GM12891 (cell line): ENCODE measurements around the gene FXYD7.

Source experiments
- PAX5 ChIP-seq: IDR thresholded peaks from 2 replicates; pipeline ENCODE4 v1.6.1; 2011; ENCODE audit warnings: low read length, moderate library complexity, mild to moderate bottlenecking; ENCODE audit not compliant: insufficient read depth, severe bottlenecking
- POLR2A ChIP-seq: IDR thresholded peaks from 2 replicates; pipeline ENCODE4 v1.6.1; 2011; ENCODE audit warnings: low read depth, low read length, control low read depth
- POLR2AphosphoS5 ChIP-seq: IDR thresholded peaks from 2 replicates; pipeline ENCODE4 v1.6.1; 2011; ENCODE audit warnings: low read depth, low read length, control low read depth
- SPI1 ChIP-seq: IDR thresholded peaks from 2 replicates; pipeline ENCODE4 v1.6.1; 2011; ENCODE audit warnings: low read depth, low read length, control low read depth
- TAF1 ChIP-seq: IDR thresholded peaks from 2 replicates; pipeline ENCODE4 v1.6.1; 2011; ENCODE audit warnings: low read depth, low read length, control low read depth

DNA sequence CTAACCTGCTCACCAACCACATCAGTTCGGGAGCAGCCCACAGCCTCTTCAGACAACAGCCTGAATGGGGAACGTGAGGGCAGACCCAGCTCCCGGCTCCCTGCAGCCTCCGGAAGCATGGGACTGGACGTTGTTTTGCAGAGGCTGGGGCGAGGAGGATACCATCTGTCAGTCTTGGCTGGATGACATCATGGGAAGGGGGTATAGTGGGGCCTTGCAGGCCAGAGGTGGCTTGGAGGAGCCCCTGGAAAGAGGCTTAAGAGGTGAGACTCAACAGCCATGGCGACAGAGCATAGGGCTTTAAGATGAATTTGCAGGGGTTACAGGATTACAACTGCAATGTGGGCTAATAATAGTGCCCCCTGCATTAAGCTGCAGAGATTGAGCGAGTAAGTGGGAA is 25.9 kb upstream of the FXYD7 start:
- TF ChIP-seq POLR2AphosphoS5 = no peak
- TF ChIP-seq POLR2A = no peak
- no peak for TF ChIP-seq TAF1
- TF ChIP-seq SPI1 = no peak
- TF ChIP-seq PAX5 = no peak
